ENCODE results near the gene TRAF7. TPM values are rescaled to one million over a fixed set of nuclear protein-coding genes. Genes with fewer than 3 reads are reported as not detected.
"Not testable (repeated sequence)": the region's sequence is repeated elsewhere in the genome, so short reads cannot be mapped to it uniquely, and the experiment has no call there.

The TRAF7 gene
- total RNA-seq, 1 donor from 2014 or later, result 47.4 TPM

GRCh38 chr16:2122429-2122828 is 33.2 kb upstream of the TRAF7 start:
- TF ChIP-seq, protein P1, sequence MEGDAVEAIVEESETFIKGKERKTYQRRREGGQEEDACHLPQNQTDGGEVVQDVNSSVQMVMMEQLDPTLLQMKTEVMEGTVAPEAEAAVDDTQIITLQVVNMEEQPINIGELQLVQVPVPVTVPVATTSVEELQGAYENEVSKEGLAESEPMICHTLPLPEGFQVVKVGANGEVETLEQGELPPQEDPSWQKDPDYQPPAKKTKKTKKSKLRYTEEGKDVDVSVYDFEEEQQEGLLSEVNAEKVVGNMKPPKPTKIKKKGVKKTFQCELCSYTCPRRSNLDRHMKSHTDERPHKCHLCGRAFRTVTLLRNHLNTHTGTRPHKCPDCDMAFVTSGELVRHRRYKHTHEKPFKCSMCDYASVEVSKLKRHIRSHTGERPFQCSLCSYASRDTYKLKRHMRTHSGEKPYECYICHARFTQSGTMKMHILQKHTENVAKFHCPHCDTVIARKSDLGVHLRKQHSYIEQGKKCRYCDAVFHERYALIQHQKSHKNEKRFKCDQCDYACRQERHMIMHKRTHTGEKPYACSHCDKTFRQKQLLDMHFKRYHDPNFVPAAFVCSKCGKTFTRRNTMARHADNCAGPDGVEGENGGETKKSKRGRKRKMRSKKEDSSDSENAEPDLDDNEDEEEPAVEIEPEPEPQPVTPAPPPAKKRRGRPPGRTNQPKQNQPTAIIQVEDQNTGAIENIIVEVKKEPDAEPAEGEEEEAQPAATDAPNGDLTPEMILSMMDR (IDR thresholded peaks at IDR 0.05; ENCODE audit: insufficient read depth, low read length, severe bottlenecking), result no peak
- FAIRE-seq, result no peak

DNA sequence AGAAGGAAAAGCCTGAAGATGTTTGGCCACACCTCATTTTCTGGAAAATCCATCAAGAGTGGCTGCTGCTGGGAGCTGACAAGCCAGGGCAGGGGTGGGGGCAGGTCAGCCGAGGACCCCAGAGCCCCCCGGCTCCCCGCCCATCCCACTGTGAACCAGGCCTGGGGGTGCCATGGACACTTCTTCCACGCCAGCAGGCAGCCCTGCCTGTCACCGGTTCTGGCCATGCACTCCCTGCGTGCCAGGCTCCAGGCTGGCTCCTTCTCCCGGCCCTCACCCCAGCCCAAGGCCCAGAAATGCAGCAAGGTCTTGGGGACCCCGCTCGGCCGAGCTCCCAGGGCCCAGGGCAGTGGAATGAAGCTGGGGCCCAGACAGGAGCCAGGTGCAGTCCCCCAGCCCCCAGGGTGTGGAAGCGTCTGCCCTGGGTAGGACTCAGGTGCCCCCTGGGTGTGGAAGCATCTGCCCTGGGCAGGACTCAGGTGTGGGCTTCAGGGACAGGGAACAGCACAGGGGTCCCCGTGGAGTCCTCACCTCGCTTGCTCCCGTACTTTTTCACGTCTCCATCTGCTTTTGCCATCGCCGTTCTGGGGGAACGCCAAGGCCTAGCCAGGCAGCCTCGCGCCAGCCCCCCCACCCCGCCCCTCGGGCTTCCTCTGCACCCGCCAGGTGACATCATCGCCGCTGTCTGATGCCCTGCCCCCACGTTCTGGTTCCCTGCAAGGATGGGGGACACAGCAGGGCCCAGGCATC is 32.5 kb upstream of the TRAF7 start:
- H3K4me3 ChIP-seq (ENCODE audit: low read depth, low read length); H3K36me3 ChIP-seq (ENCODE audit: control insufficient read depth, insufficient read depth, low read length); FAIRE-seq; DNase-seq (ENCODE audit: low read depth); H3K27me3 ChIP-seq (ENCODE audit: control insufficient read depth, insufficient read depth, low read length): not testable (repeated sequence)

More at GRCh38 chr16:2122429-2122828, 33.2 kb upstream of the TRAF7 start:
- DNase-seq (ENCODE audit: low read depth), result no peak
- no peaks in the 10 kb centered on the region for H3K27me3 ChIP-seq (ENCODE audit: control insufficient read depth, insufficient read depth, low read length)
- no peak overlapping the region for H3K4me3 ChIP-seq (ENCODE audit: low read depth, low read length)
- peaks cover 2% of the 10 kb centered on the region for H3K36me3 ChIP-seq (ENCODE audit: control insufficient read depth, insufficient read depth, low read length)

- not testable (repeated sequence) for FAIRE-seq; H3K4me3 ChIP-seq (ENCODE audit: low read depth, low read length); H3K36me3 ChIP-seq (ENCODE audit: control insufficient read depth, insufficient read depth, low read length); DNase-seq (ENCODE audit: low read depth); H3K27me3 ChIP-seq (ENCODE audit: control insufficient read depth, insufficient read depth, low read length)
These were observed 31.7 kb upstream of the TRAF7 start for GRCh38 chr16:2123706-2124376.

GRCh38 chr16:2124377-2124693 is 31.2 kb upstream of the TRAF7 start:
- H3K4me3 ChIP-seq (ENCODE audit: low read depth, low read length); FAIRE-seq; H3K27me3 ChIP-seq (ENCODE audit: control insufficient read depth, insufficient read depth, low read length); DNase-seq (ENCODE audit: low read depth); H3K36me3 ChIP-seq (ENCODE audit: control insufficient read depth, insufficient read depth, low read length): not testable (repeated sequence)

GRCh38 chr16:2124694-2125444 is 30.7 kb upstream of the TRAF7 start:
- H3K27me3 ChIP-seq (ENCODE audit: control insufficient read depth, insufficient read depth, low read length); H3K36me3 ChIP-seq (ENCODE audit: control insufficient read depth, insufficient read depth, low read length); FAIRE-seq; H3K4me3 ChIP-seq (ENCODE audit: low read depth, low read length): not testable (repeated sequence)
- peak; percentile 31 for DNase-seq (ENCODE audit: low read depth)

DNA sequence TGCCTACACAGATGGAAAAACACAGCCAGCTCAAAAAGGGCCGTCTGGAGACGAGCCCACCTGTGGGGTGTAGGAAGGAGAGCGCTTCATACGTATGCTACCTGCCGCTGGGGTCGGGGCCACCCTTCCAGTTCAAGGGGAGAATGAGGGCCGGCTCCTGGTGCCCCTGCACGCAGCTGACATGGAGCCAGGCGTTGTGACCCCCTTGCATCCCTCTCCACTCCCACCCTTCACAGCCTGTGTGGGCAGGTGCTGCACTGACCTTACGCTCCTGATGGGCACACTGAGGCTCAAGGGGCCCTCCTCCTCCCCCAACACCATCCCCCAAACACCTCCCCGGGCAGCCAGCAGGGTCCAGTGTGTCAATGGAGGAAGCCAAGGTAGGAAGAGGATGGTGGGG is 30.0 kb upstream of the TRAF7 start:
- not testable (repeated sequence) for H3K4me3 ChIP-seq (ENCODE audit: low read depth, low read length)

GRCh38 chr16:2126161-2126743 is 29.3 kb upstream of the TRAF7 start:
- FAIRE-seq; H3K27me3 ChIP-seq (ENCODE audit: control insufficient read depth, insufficient read depth, low read length); DNase-seq (ENCODE audit: low read depth); H3K36me3 ChIP-seq (ENCODE audit: control insufficient read depth, insufficient read depth, low read length); H3K4me3 ChIP-seq (ENCODE audit: low read depth, low read length): not testable (repeated sequence)

More for the DNA sequence above, 30.0 kb upstream of the TRAF7 start:
- not testable (repeated sequence) for DNase-seq (ENCODE audit: low read depth); H3K36me3 ChIP-seq (ENCODE audit: control insufficient read depth, insufficient read depth, low read length); H3K27me3 ChIP-seq (ENCODE audit: control insufficient read depth, insufficient read depth, low read length); FAIRE-seq

DNA sequence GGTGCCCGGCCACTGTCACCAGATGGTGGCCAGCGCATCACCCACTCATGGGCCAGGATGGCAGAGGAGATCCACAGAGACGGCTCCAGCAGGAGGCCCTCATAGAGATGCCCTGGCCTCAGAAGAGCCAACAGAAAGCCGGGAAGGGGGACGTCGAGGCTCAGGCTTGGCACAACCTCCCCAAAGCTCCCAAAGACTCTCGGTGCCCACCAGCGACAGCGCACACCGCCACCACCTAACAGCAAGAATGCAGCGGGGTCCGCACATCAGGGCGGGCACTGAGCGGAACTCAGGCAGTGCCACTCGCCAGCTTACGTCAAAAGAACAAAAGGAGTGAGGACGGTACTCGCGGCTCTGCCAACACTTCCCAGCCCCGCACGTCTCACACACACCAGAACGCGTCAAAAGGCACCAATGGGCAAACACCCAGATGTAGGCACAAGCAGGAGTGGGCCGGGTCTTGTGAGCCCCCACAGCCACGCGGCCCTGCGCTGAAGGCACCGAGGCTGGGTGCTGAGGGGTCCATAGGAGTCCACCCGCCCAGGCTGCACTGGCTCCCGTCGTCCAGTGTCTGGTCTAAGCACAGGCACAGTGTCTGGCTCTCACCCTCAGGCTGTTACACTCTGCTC is 28.5 kb upstream of the TRAF7 start:
- FAIRE-seq; H3K4me3 ChIP-seq (ENCODE audit: low read depth, low read length); DNase-seq (ENCODE audit: low read depth); H3K27me3 ChIP-seq (ENCODE audit: control insufficient read depth, insufficient read depth, low read length); H3K36me3 ChIP-seq (ENCODE audit: control insufficient read depth, insufficient read depth, low read length): not testable (repeated sequence)

DNA sequence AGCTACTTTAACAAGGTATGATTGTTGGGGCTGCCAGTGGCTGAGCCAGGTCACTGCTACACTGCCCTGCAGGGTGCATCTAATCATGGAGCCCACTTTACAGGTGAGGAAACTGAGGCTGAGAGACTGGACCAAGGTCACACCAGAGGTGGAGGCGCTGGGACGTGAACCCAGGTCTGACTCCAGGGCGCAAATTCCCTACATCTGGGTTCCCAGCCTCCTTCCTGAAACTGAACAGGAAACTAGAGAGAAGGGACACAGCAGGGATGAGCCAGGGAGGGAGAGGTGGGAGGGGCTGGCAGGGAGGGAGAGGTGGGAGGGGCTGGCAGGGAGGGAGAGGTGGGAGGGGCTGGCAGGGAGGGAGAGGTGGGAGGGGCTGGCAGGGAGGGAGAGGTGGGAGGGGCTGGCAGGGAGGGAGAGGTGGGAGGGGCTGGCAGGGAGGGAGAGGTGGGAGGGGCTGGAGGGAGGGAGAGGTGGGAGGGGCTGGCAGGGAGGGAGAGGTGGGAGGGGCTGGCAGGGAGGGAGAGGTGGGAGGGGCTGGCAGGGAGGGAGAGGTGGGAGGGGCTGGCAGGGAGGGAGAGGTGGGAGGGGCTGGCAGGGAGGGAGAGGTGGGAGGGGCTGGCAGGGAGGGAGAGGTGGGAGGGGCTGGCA is 27.8 kb upstream of the TRAF7 start:
- H3K4me3 ChIP-seq (ENCODE audit: low read depth, low read length); H3K36me3 ChIP-seq (ENCODE audit: control insufficient read depth, insufficient read depth, low read length); FAIRE-seq; H3K27me3 ChIP-seq (ENCODE audit: control insufficient read depth, insufficient read depth, low read length): not testable (repeated sequence)
- DNase-seq (ENCODE audit: low read depth), result peak; percentile 29

DNA sequence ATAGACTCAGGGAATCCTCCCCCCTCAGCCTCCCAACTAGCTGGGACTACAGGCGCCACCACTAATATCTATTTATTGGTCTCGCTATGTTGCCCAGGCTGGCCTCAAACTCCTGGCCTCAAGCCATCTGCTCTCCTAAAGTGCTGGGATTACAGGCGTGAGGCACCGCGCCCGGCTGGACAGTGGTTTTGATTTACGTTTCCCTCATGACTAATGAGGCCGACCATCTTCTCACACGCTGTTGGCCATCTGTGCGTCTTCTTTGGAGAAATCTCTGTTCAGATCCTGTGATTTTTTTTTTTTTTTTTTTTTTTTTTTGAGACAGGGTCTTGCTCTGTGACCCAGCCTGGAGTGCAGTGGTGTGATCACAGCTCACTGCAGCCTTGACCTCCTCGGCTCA is 26.3 kb upstream of the TRAF7 start:
- not testable (repeated sequence) for H3K4me3 ChIP-seq (ENCODE audit: low read depth, low read length); FAIRE-seq; H3K36me3 ChIP-seq (ENCODE audit: control insufficient read depth, insufficient read depth, low read length); DNase-seq (ENCODE audit: low read depth); H3K27me3 ChIP-seq (ENCODE audit: control insufficient read depth, insufficient read depth, low read length)

- H3K36me3 ChIP-seq (ENCODE audit: control insufficient read depth, insufficient read depth, low read length); FAIRE-seq; H3K27me3 ChIP-seq (ENCODE audit: control insufficient read depth, insufficient read depth, low read length); DNase-seq (ENCODE audit: low read depth); H3K4me3 ChIP-seq (ENCODE audit: low read depth, low read length): not testable (repeated sequence)
These were observed 25.6 kb upstream of the TRAF7 start for GRCh38 chr16:2129890-2130447.

- not testable (repeated sequence) for H3K27me3 ChIP-seq (ENCODE audit: control insufficient read depth, insufficient read depth, low read length); FAIRE-seq; H3K36me3 ChIP-seq (ENCODE audit: control insufficient read depth, insufficient read depth, low read length); DNase-seq (ENCODE audit: low read depth); H3K4me3 ChIP-seq (ENCODE audit: low read depth, low read length)
These were observed 21.8 kb upstream of the TRAF7 start for GRCh38 chr16:2133797-2134196.
